ENCODE results near the gene SPINT1.
A peak's percentile ranks its signal among the peaks of the same experiment; 100 is the strongest.

GRCh38 chr15:40893733-40894680 lies 50.2 kb downstream of the SPINT1 start, which contains the start of gene VPS18:
- peak; percentile 93; the same call in 1 of the 2 replicates for TF ChIP-seq SIN3A (IDR thresholded peaks at IDR 0.05; ENCODE audit: borderline replicate concordance, insufficient read depth, low read length)
- TF ChIP-seq REST (IDR thresholded peaks at IDR 0.05; ENCODE audit: insufficient read depth in 1 of 2, low read depth in 2 of 2, low read length in 2 of 2), result no peak
- TF ChIP-seq POLR2AphosphoS5 (IDR thresholded peaks at IDR 0.05; ENCODE audit: low read depth, low read length), result peak; percentile 77; the same call in 1 of the 2 replicates
- no peak for TF ChIP-seq TAF1 (IDR thresholded peaks at IDR 0.05; ENCODE audit: borderline replicate concordance, insufficient read depth, low read length)

All from PFSK-1 (cell line).